Mucosa of rectum (tissue), 2 donors: ENCODE results near the gene BCL2L11.

Experiments used
- H3K27ac ChIP-seq, 2 donors: one replicate each; pipeline ENCODE4 v1.7.0; 2013; ENCODE audit warnings: inconsistent platforms in 2 of 2, low read depth in 2 of 2, low read length in 2 of 2
- H3K27me3 ChIP-seq, 2 donors: one replicate each; pipeline ENCODE4 v1.7.0; 2013; ENCODE audit warnings: low read length in 2 of 2; ENCODE audit not compliant: control insufficient read depth in 2 of 2, insufficient read depth in 2 of 2
- H3K36me3 ChIP-seq, 2 donors: one replicate each; pipeline ENCODE4 v1.7.0; 2013; ENCODE audit warnings: low read length in 2 of 2; ENCODE audit not compliant: control insufficient read depth in 2 of 2, insufficient read depth in 2 of 2
- H3K4me1 ChIP-seq, 2 donors: one replicate each; pipeline ENCODE4 v1.7.0; 2013; ENCODE audit warnings: low read length in 2 of 2, mild to moderate bottlenecking in 1 of 2; ENCODE audit not compliant: control insufficient read depth in 2 of 2, insufficient read depth in 2 of 2
- H3K4me3 ChIP-seq, 2 donors: one replicate each; pipeline ENCODE4 v1.7.0; 2013; ENCODE audit warnings: low read length in 2 of 2
- H3K9ac ChIP-seq, 2 donors: one replicate each; pipeline ENCODE4 v1.7.0; 2013; ENCODE audit warnings: low read length in 2 of 2, low read depth in 1 of 2, mild to moderate bottlenecking in 1 of 2
- H3K9me3 ChIP-seq, 2 donors: one replicate each; pipeline ENCODE4 v1.7.0; 2013; ENCODE audit warnings: low read length in 2 of 2; ENCODE audit not compliant: control insufficient read depth in 2 of 2
- donor health status: healthy.
- donor health status: Normal muscosa, but diverticular disease.

The BCL2L11 gene

GRCh38 chr2:111142101-111142500 lies 21.4 kb downstream of the BCL2L11 start:
- no peaks in the 10 kb centered on the region for H3K9me3 ChIP-seq
- H3K36me3 ChIP-seq = peaks cover 18 to 27% of the 10 kb centered on the region in 2 donors
- no peak overlapping the region for H3K9ac ChIP-seq
- H3K4me3 ChIP-seq = no peak overlapping the region
- peak overlapping the region in 1 of 2 donors; percentile 7 for H3K27ac ChIP-seq
- no peaks in the 10 kb centered on the region for H3K27me3 ChIP-seq
- peaks cover 0 to 5% of the 10 kb centered on the region in 2 donors for H3K4me1 ChIP-seq

GRCh38 chr2:111143107-111143842 lies 22.6 kb downstream of the BCL2L11 start:
- Histone ChIP-seq H3K27ac (no peak overlapping the region), H3K36me3 (peaks cover 21 to 24% of the 10 kb centered on the region in 2 donors), H3K9me3 (no peaks in the 10 kb centered on the region), H3K9ac (no peak overlapping the region), H3K27me3 (no peaks in the 10 kb centered on the region), H3K4me3 (no peak overlapping the region), H3K4me1 (peaks cover 0 to 5% of the 10 kb centered on the region in 2 donors)

DNA sequence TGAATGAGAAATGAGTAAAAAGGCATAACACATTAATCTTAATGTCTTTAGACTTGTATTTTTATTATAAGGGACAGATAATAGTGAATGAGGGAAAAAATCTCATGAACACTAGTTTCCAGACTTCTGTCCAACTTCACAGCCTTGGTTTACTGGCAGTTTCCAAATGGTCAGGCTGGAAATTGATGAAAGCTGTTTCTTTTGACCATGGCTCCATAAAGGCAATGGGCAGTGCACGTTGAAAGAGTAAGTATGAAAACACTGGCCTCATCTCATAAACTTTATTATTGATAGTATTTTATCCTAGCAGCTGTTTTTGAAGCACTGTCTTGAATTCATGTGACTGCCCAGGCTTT lies 23.1 kb downstream of the BCL2L11 start:
- Histone ChIP-seq H3K36me3 (peaks cover 19 to 21% of the 10 kb centered on the region in 2 donors), H3K27ac (no peak overlapping the region), H3K9ac (no peak overlapping the region), H3K27me3 (no peaks in the 10 kb centered on the region), H3K4me1 (peaks cover 0 to 5% of the 10 kb centered on the region in 2 donors), H3K4me3 (no peak overlapping the region), H3K9me3 (no peaks in the 10 kb centered on the region)

DNA sequence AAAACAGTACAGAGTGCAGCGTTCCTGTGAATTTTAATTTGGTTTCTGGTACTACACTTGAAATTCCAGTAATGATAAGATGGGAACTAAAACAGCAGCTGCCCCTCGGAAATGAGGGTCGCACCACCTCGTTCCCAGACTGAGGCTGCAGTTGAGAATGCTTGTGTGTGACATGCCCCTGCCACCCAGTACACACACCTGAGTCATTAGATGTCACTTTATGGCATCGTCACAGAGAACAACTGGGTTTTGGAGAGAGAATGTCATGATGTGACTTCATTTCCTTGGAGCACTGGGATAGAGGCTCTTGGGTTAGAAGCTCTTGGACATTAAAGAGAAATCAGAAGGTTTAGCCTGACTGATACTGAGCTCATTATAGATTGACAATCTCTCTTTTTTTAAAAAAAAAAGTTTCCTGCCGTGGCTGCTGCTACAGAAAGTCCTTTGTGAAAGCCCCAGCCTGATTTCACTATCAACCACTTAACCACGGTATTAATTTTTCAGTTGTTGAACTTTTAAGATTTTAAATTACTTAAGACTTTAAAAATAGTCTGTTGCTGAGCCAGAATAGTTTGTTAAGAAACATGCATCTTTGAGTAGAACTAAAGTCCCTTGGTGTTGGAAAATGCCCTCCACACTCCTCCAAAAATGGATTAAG lies 24.5 kb downstream of the BCL2L11 start:
- no peaks in the 10 kb centered on the region for H3K4me1 ChIP-seq
- no peaks in the 10 kb centered on the region for H3K9me3 ChIP-seq
- no peak overlapping the region for H3K4me3 ChIP-seq
- H3K27ac ChIP-seq = no peak overlapping the region
- no peak overlapping the region for H3K9ac ChIP-seq
- peaks cover 14 to 15% of the 10 kb centered on the region in 2 donors for H3K36me3 ChIP-seq
- H3K27me3 ChIP-seq = no peaks in the 10 kb centered on the region

GRCh38 chr2:111145951-111146350 lies 25.2 kb downstream of the BCL2L11 start:
- Histone ChIP-seq H3K4me1 (no peaks in the 10 kb centered on the region), H3K27me3 (no peaks in the 10 kb centered on the region), H3K27ac (no peak overlapping the region), H3K9ac (no peak overlapping the region), H3K9me3 (no peaks in the 10 kb centered on the region), H3K4me3 (no peak overlapping the region), H3K36me3 (peaks cover 15 to 17% of the 10 kb centered on the region in 2 donors)

GRCh38 chr2:111148225-111148873 lies 27.6 kb downstream of the BCL2L11 start:
- H3K27ac ChIP-seq = no peak overlapping the region
- H3K9ac ChIP-seq = no peak overlapping the region

DNA sequence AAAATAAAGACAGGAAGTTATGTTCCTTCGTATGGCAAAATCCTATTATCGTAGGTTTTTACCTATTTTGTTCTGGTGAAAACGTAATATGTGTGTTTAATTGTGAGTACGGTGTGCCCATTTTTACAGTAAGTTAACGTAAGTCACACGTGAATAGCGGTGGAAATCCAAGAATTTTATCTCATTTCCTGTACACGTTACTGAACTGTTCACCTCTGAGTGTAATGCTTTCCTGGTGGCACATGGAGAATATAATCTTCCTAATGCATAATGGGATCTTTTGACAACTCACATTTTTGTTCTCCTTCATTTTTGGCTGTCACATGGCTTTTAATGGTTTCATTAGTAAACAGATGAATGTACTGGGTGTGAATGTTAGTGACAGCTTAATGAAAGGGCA lies 28.2 kb downstream of the BCL2L11 start:
- H3K4me3 ChIP-seq = no peak overlapping the region
- H3K27me3 ChIP-seq = no peaks in the 10 kb centered on the region
- no peaks in the 10 kb centered on the region for H3K4me1 ChIP-seq
- H3K27ac ChIP-seq = no peak overlapping the region
- no peak overlapping the region for H3K9ac ChIP-seq
- no peaks in the 10 kb centered on the region for H3K9me3 ChIP-seq
- peaks cover 26 to 35% of the 10 kb centered on the region in 2 donors for H3K36me3 ChIP-seq

More at GRCh38 chr2:111148225-111148873, 27.6 kb downstream of the BCL2L11 start:
- peaks cover 26 to 33% of the 10 kb centered on the region in 2 donors for H3K36me3 ChIP-seq
- H3K27me3 ChIP-seq = no peaks in the 10 kb centered on the region
- H3K4me3 ChIP-seq = no peak overlapping the region
- no peaks in the 10 kb centered on the region for H3K9me3 ChIP-seq
- no peaks in the 10 kb centered on the region for H3K4me1 ChIP-seq

GRCh38 chr2:111149882-111150455 lies 29.3 kb downstream of the BCL2L11 start:
- no peaks in the 10 kb centered on the region for H3K4me1 ChIP-seq
- no peaks in the 10 kb centered on the region for H3K9me3 ChIP-seq
- no peak overlapping the region for H3K9ac ChIP-seq
- no peak overlapping the region for H3K4me3 ChIP-seq
- no peaks in the 10 kb centered on the region for H3K27me3 ChIP-seq
- H3K36me3 ChIP-seq = peaks cover 30 to 42% of the 10 kb centered on the region in 2 donors
- H3K27ac ChIP-seq = no peak overlapping the region

DNA sequence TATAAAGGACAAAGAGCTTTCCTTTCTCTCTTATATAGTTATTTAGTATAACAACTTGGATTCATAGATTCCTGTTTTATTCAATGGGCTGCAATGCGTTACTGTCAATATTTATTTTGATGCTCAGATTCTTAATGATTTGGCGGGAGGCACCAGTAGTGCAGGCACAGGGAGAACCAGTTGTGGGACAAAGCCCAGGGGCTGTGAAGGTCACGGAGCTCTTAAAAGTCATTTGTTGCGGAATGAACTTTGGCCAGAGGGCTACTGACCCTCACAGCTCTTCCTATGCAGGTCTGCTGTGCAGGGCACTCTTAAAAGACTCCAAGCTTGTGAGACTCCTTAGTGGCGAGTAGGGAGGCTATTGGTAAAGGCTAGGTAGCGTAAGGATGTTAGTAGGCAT lies 34.0 kb downstream of the BCL2L11 start:
- Histone ChIP-seq H3K4me1 (peaks cover 0 to 3% of the 10 kb centered on the region in 2 donors), H3K9me3 (no peaks in the 10 kb centered on the region), H3K27me3 (no peaks in the 10 kb centered on the region), H3K27ac (no peak overlapping the region), H3K9ac (no peak overlapping the region), H3K36me3 (peaks cover 40 to 67% of the 10 kb centered on the region in 2 donors), H3K4me3 (no peak overlapping the region)

DNA sequence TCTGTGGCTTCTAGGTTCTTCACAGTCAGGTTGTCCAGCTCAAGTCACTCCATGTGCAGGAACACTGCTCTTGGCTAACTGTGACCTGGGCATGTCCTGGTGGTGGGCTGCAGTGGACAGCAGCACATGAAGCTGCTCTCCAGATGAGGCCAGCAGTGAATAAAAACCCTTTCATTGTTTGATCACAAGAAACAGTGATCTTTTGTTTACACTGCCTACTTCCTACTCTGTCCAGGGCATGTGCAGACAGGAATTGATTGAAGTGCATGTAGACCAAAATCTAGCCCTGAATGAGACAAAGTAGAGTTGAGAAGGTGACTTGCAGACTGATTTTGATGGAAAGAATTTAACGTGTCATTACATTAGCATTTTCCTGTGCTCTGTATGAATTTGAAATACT lies 34.9 kb downstream of the BCL2L11 start:
- Histone ChIP-seq H3K36me3 (peaks cover 43 to 61% of the 10 kb centered on the region in 2 donors), H3K9me3 (no peaks in the 10 kb centered on the region), H3K27ac (no peak overlapping the region), H3K9ac (no peak overlapping the region), H3K27me3 (no peaks in the 10 kb centered on the region), H3K4me3 (no peak overlapping the region), H3K4me1 (peaks cover 0 to 3% of the 10 kb centered on the region in 2 donors)
